Naive thymus-derived CD4-positive, alpha-beta T cell (primary cell): ENCODE results near the gene CREB1. TPM values are rescaled to one million over a fixed set of nuclear protein-coding genes. Genes with fewer than 3 reads are reported as not detected.
A peak's percentile ranks its signal among the peaks of the same experiment; 100 is the strongest.

ENCODE experiments used
- ATAC-seq: fragments of 150-1000 bp; cut with Tn5 transposase; 2 replicates; pipeline ENCODE4 v1.10.0; 2021; ENCODE audit warnings: mild to moderate bottlenecking, moderate library complexity
- CTCF ChIA-PET: fragments of 350-600 bp; sonication (Branson Sonifier 250); formaldehyde crosslinking; loops from one replicate; lab custom pipeline; 2021; ENCODE audit warnings: antibody characterized with exemption; lab: Charles Lee
- POLR2A ChIA-PET: fragments of 350-600 bp; sonication (Branson Sonifier 250); formaldehyde crosslinking; loops from one replicate; lab custom pipeline; 2021; ENCODE audit warnings: antibody characterized with exemption, inconsistent platforms; lab: Charles Lee
- DNase-seq, 9 donors: peaks; one replicate each; pipeline versions ENCODE4 v3.0.0 to v3.0.0-alpha.2; 2020 to 2022; ENCODE audit warnings: mixed read lengths in 1 of 9
- H3K27ac ChIP-seq: one replicate; pipeline ENCODE4 v1.7.0; 2013; ENCODE audit warnings: mild to moderate bottlenecking, low read depth, low read length, moderate library complexity
- H3K27me3 ChIP-seq, 2 donors: one replicate each; pipeline ENCODE4 v1.7.0; 2013; ENCODE audit warnings: low read length in 2 of 2, mild to moderate bottlenecking in 2 of 2, moderate library complexity in 2 of 2; ENCODE audit not compliant: control insufficient read depth in 2 of 2, insufficient read depth in 2 of 2
- H3K36me3 ChIP-seq, 3 experiments: 1 replicate in 2 of 3; 2 replicates in 1 of 3; pipeline ENCODE4 v1.7.0; 2013; ENCODE audit warnings: low read length in 3 of 3, mild to moderate bottlenecking in 3 of 3, moderate library complexity in 1 of 3; ENCODE audit not compliant: insufficient read depth in 3 of 3, control insufficient read depth in 2 of 3
- H3K4me1 ChIP-seq, 2 donors: one replicate each; pipeline ENCODE4 v1.7.0; 2013; ENCODE audit warnings: low read length in 2 of 2, mild to moderate bottlenecking in 2 of 2, moderate library complexity in 1 of 2; ENCODE audit not compliant: control insufficient read depth in 2 of 2, insufficient read depth in 2 of 2
- H3K4me3 ChIP-seq: 2 replicates; pipeline ENCODE4 v1.7.0; 2013; ENCODE audit warnings: mild to moderate bottlenecking, low read length
- H3K9me3 ChIP-seq, 3 experiments: 1 replicate in 2 of 3; 2 replicates in 1 of 3; pipeline ENCODE4 v1.7.0; 2013; ENCODE audit warnings: low read length in 3 of 3; ENCODE audit not compliant: control insufficient read depth in 2 of 3
- H3K27ac Mint-ChIP-seq, 9 donors: one replicate each; pipeline ENCODE4 v1.8.0; 2020 to 2022; ENCODE audit warnings: mixed read lengths in 9 of 9, mild to moderate bottlenecking in 8 of 9, moderate library complexity in 5 of 9, inconsistent platforms in 2 of 9
- H3K27me3 Mint-ChIP-seq, 5 donors: one replicate each; pipeline ENCODE4 v1.8.0; 2021 to 2022; ENCODE audit warnings: mixed read lengths in 5 of 5, mild to moderate bottlenecking in 1 of 5
- H3K36me3 Mint-ChIP-seq, 5 donors: one replicate each; pipeline ENCODE4 v1.8.0; 2020 to 2022; ENCODE audit warnings: mixed read lengths in 5 of 5, mild to moderate bottlenecking in 3 of 5, inconsistent platforms in 1 of 5
- H3K4me1 Mint-ChIP-seq, 7 donors: one replicate each; pipeline ENCODE4 v1.8.0; 2020 to 2022; ENCODE audit warnings: mixed read lengths in 7 of 7, mild to moderate bottlenecking in 3 of 7, inconsistent platforms in 1 of 7
- H3K4me3 Mint-ChIP-seq, 10 donors: one replicate each; pipeline ENCODE4 v1.8.0; 2020 to 2022; ENCODE audit warnings: mild to moderate bottlenecking in 10 of 10, mixed read lengths in 10 of 10, moderate library complexity in 6 of 10, inconsistent platforms in 2 of 10
- H3K9me3 Mint-ChIP-seq, 11 donors: one replicate each; pipeline ENCODE4 v1.8.0; 2020 to 2022; ENCODE audit warnings: mixed read lengths in 11 of 11, mild to moderate bottlenecking in 4 of 11, inconsistent platforms in 1 of 11, moderate library complexity in 1 of 11
- intact Hi-C, 2 donors: fragments of 100-400 bp; cut with micrococcal nuclease; formaldehyde crosslinking; loops; one replicate each; pipeline ENCODE4 v1.15.1; 2023
- polyA plus RNA-seq, 2 donors: library from polyadenylated mRNA; unstranded; fragments of 300-500 nt; fragmentation: Illumina TruSeq; gene quantifications; one replicate each; pipeline ENCODE4 v1.2.3, GENCODE V29; 2021
- total RNA-seq, 6 experiments: library from RNA in 5 of 6; stranded (reverse) in 5 of 6; gene quantifications; 1 replicate in 5 of 6; 2 replicates in 1 of 6; pipeline ENCODE4 v1.2.3 and lab custom pipeline; 2021 to 2026

The CREB1 gene
- total and polyA plus RNA-seq, 7 experiments from 2014 or later: 71.1 to 141 (median 106) TPM

DNA sequence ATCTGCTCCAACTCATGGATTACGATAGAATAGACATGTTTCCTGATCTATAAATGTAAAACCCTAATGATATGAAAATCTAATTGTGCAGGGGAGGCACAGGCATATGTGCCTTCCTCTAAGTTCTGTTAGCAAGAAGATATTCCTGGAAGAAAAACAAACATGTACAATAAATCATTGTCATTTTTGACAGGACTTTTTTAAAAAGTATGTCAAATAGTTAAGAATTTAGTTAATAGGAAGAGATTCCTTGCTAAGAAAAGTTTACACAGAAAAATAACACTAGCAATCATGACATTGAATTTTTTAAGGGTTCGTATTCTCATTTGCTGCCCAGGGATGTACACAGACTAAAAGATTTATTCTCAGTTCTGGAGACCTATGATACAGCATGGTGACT, 15.3 kb upstream of the CREB1 start:
- ATAC-seq (no peak), DNase-seq (no peak)
- Histone ChIP-seq H3K27ac (no peak overlapping the region), H3K36me3 (no peaks in the 10 kb centered on the region), H3K4me1 (no peaks in the 10 kb centered on the region), H3K9me3 (no peaks in the 10 kb centered on the region), H3K27me3 (no peaks in the 10 kb centered on the region), H3K4me3 (no peak overlapping the region)
- peaks cover 0 to 20% (median 12%) of the 10 kb centered on the region in 5 donors for H3K36me3 Mint-ChIP-seq
- POLR2A ChIA-PET: no interaction called here
- intact Hi-C loops: loop anchor here (1.0 to 2.0 kb wide), 2 partner anchors 11 to 14 kb away; partner anchors contain the start of gene CREB1 (in 1 of the 2)
- no peak overlapping the region for H3K4me3 Mint-ChIP-seq
- CTCF ChIA-PET: no interaction called here
- peaks cover 0 to 11% (median 0%) of the 10 kb centered on the region in 5 donors for H3K27me3 Mint-ChIP-seq
- H3K27ac Mint-ChIP-seq: no peak overlapping the region
- H3K9me3 Mint-ChIP-seq: peaks cover 0 to 5% (median 0%) of the 10 kb centered on the region in 11 donors
- peaks cover 0 to 20% (median 6%) of the 10 kb centered on the region in 7 donors for H3K4me1 Mint-ChIP-seq

DNA sequence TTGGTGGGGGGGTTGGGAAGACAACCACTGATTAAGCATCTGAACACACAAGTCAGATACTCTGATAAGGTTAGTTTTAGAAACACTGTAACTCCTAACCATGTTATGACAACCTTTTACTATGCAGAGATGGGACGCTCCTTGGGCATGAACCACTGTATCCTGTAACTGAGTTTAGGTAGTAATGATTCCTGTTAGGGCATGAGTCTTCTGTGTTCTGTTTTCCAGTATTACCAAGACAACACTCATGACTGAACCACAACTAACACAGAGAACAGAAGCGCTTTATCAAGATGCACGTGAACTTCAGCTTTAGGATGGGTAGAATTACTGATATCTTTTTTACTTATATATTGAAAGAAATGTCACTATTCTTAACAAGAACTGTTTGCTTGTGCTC, 14.1 kb upstream of the CREB1 start:
- Histone ChIP-seq H3K36me3 (no peaks in the 10 kb centered on the region), H3K4me3 (no peak overlapping the region), H3K4me1 (no peaks in the 10 kb centered on the region), H3K27ac (no peak overlapping the region), H3K27me3 (no peaks in the 10 kb centered on the region), H3K9me3 (no peaks in the 10 kb centered on the region)
- CTCF ChIA-PET: no interaction called here
- peaks cover 0 to 20% (median 12%) of the 10 kb centered on the region in 5 donors for H3K36me3 Mint-ChIP-seq
- H3K4me3 Mint-ChIP-seq: no peak overlapping the region
- ATAC-seq (peak; percentile 76), DNase-seq (peak in 1 of 9 donors; percentile 53)
- POLR2A ChIA-PET: no interaction called here
- peaks cover 0 to 11% (median 0%) of the 10 kb centered on the region in 5 donors for H3K27me3 Mint-ChIP-seq
- peaks cover 0 to 21% (median 6%) of the 10 kb centered on the region in 7 donors for H3K4me1 Mint-ChIP-seq
- peak overlapping the region in 2 of 9 donors; percentile 15 to 68 for H3K27ac Mint-ChIP-seq
- intact Hi-C loops: loop anchor here (1.0 to 2.0 kb wide), 2 partner anchors 10 to 13 kb away; partner anchors contain the start of gene CREB1 (in 1 of the 2)
- peaks cover 0 to 5% (median 0%) of the 10 kb centered on the region in 11 donors for H3K9me3 Mint-ChIP-seq

DNA sequence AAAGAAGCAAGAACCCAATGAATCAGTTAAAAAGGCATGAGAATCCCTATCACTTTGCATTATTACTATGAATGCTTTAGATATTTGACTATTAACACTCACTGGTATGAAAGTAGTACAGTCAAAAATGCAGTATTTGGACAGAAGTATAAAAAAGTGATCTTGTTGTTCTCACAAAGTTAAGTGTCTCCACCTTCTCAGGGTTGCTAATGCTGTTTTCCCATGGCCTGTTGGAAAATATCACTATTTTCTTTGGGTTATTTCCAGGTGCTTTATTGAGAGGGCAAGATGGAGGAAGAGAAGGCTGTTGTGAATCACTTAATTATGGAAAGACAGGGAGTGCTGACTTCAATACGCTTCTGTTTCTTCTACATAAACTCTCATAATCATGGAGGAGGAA, 13.6 kb upstream of the CREB1 start:
- peak overlapping the region in 1 of 9 donors; percentile 41 for H3K27ac Mint-ChIP-seq
- Histone ChIP-seq H3K36me3 (no peaks in the 10 kb centered on the region), H3K9me3 (no peaks in the 10 kb centered on the region), H3K27me3 (no peaks in the 10 kb centered on the region), H3K4me3 (no peak overlapping the region), H3K4me1 (no peaks in the 10 kb centered on the region), H3K27ac (no peak overlapping the region)
- peaks cover 0 to 22% (median 12%) of the 10 kb centered on the region in 5 donors for H3K36me3 Mint-ChIP-seq
- peaks cover 0 to 5% (median 0%) of the 10 kb centered on the region in 11 donors for H3K9me3 Mint-ChIP-seq
- intact Hi-C loops: loop anchor here in 1 of 2 donors (1.0 kb wide), 1 partner anchor 11 kb away; no protein-coding TSS in a partner anchor
- CTCF ChIA-PET: no interaction called here
- H3K4me3 Mint-ChIP-seq: no peak overlapping the region
- POLR2A ChIA-PET: no interaction called here
- DNase-seq (no peak), ATAC-seq (no peak)
- H3K4me1 Mint-ChIP-seq: peaks cover 0 to 22% (median 6%) of the 10 kb centered on the region in 7 donors
- H3K27me3 Mint-ChIP-seq: peaks cover 0 to 11% (median 0%) of the 10 kb centered on the region in 5 donors

DNA sequence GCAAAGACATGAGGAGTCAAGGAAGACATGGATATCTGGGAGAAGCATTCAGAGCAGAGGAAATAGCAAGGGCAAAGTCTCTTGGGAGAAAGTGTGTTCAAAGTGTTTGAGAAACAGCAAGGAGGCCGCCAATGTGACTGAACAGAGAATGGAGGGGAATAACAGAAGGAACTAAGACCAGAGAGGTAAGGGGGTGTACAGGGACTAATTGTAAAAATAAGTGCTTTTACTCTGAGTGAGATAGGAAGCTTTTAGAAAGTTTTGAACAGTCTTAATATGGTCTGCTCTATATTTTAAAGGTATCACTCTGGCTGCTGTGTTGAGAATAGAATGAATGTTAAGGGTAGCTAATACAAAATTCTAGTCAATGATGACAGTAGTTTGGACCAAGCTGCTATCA, 6.8 kb upstream of the CREB1 start:
- Histone ChIP-seq H3K9me3 (no peaks in the 10 kb centered on the region), H3K27me3 (no peaks in the 10 kb centered on the region), H3K4me1 (peaks cover 21 to 28% of the 10 kb centered on the region in 2 donors), H3K36me3 (no peaks in the 10 kb centered on the region), H3K27ac (no peak overlapping the region), H3K4me3 (no peak overlapping the region)
- CTCF ChIA-PET: interaction anchor here (0.8 kb wide), 1 partner anchor 26 kb away, joined by 3 read pairs; no protein-coding TSS in a partner anchor
- Mint-ChIP-seq H3K4me1 (peaks cover 25 to 41% (median 34%) of the 10 kb centered on the region in 7 donors), H3K9me3 (peaks cover 0 to 5% (median 0%) of the 10 kb centered on the region in 11 donors), H3K4me3 (no peak overlapping the region), H3K36me3 (peaks cover 0 to 19% (median 10%) of the 10 kb centered on the region in 5 donors), H3K27me3 (peaks cover 0 to 5% (median 0%) of the 10 kb centered on the region in 5 donors), H3K27ac (no peak overlapping the region)
- no peak for ATAC-seq
- POLR2A ChIA-PET: interaction anchor here (0.6 kb wide), 1 partner anchor 304 kb away, joined by 6 read pairs; no protein-coding TSS in a partner anchor
- intact Hi-C loops: no loop called here
- DNase-seq: no peak

DNA sequence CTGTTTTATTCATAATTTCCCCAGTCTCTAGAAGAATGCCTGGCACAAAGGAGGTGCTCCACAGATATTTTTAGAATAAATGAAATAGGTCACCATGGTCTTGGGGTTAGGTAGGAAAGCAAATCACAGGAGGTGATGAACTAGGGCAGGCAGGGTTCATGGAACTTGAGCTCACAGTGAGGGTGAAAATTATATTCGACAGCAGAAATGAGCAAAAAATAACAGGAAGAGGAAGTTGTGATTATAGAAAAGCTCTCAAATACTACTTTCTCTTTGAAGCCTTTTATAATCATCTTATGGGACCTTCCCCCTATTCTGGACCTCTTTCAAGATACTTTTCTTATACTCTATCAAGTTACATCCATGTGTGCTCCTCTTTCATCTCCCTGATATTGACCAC, 4.5 kb upstream of the CREB1 start:
- intact Hi-C loops: loop anchor here (1.0 to 5.0 kb wide), 9 partner anchors 11 to 1438 kb away; partner anchors contain the start of genes PLEKHM3 (in 2 of the 2), FZD5 (in 1 of the 2) and INO80D (in 1 of the 2)
- ChIA-PET POLR2A (interaction anchor here (0.6 to 3.8 kb wide), 7 partner anchors 8 to 741 kb away, joined by 3 to 22 read pairs (median 4); partner anchors contain the start of genes KLF7, METTL21A and PIKFYVE), CTCF (no interaction called here)
- no peak for ATAC-seq
- Mint-ChIP-seq H3K9me3 (peaks cover 0 to 7% (median 0%) of the 10 kb centered on the region in 11 donors), H3K27me3 (peaks cover 0 to 7% (median 0%) of the 10 kb centered on the region in 5 donors), H3K36me3 (peaks cover 0 to 13% (median 12%) of the 10 kb centered on the region in 5 donors), H3K4me3 (peak overlapping the region; percentile 37 to 79 (median 66)), H3K4me1 (peaks cover 33 to 52% (median 41%) of the 10 kb centered on the region in 7 donors), H3K27ac (peak overlapping the region; percentile 80 to 99 (median 90))
- DNase-seq: peak in 4 of 9 donors; percentile 25 to 38 (median 30)
- Histone ChIP-seq H3K4me3 (peak overlapping the region; percentile 5), H3K36me3 (no peaks in the 10 kb centered on the region), H3K9me3 (no peaks in the 10 kb centered on the region), H3K27me3 (no peaks in the 10 kb centered on the region), H3K4me1 (peaks cover 27 to 33% of the 10 kb centered on the region in 2 donors), H3K27ac (peak overlapping the region; percentile 73)

DNA sequence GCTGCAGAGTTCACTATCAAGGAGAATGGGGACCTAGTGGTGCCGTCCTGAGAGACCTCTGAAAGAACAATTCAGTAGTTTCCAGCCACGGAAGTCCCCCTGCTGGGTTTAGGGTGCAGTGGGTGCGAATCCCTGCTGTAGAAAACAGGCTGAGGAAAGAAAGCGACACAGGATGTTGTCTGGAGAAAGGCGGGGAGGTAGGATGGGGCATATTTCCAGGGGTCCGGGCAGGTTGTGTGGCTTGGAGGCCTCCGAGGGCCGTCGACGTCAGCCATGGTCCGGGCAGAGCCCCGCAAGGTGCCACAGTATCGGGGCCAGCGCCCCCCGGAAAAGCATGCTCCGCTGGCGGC, 807 bp upstream of the CREB1 start:
- peaks cover 46 to 54% of the 10 kb centered on the region in 2 donors for H3K4me1 ChIP-seq
- Mint-ChIP-seq H3K4me1 (peaks cover 43 to 80% (median 64%) of the 10 kb centered on the region in 7 donors), H3K9me3 (peaks cover 0 to 8% (median 0%) of the 10 kb centered on the region in 11 donors), H3K27me3 (peaks cover 0 to 7% (median 0%) of the 10 kb centered on the region in 5 donors), H3K36me3 (peaks cover 0 to 16% (median 10%) of the 10 kb centered on the region in 5 donors), H3K4me3 (peak overlapping the region; percentile 88 to 99 (median 98)), H3K27ac (peak overlapping the region; percentile 98 to 100 (median 99))
- H3K27me3 ChIP-seq: no peaks in the 10 kb centered on the region
- intact Hi-C loops: loop anchor here (1.0 to 5.0 kb wide), 21 partner anchors 14 to 1442 kb away; partner anchors contain the start of genes FASTKD2 (in 2 of the 2), MDH1B (in 2 of the 2), METTL21A (in 2 of the 2) and PIKFYVE (in 2 of the 2)
- DNase-seq (peak in 7 of 9 donors; percentile 55 to 84 (median 62)), ATAC-seq (peak; percentile 10)
- peaks cover 0 to 3% (median 0%) of the 10 kb centered on the region in 3 experiments for H3K36me3 ChIP-seq
- H3K9me3 ChIP-seq: no peaks in the 10 kb centered on the region
- H3K4me3 ChIP-seq: peak overlapping the region; percentile 75
- POLR2A ChIA-PET: no interaction called here
- peak overlapping the region; percentile 100 for H3K27ac ChIP-seq
- CTCF ChIA-PET: interaction anchor here (0.7 kb wide), 1 partner anchor 180 kb away, joined by 5 read pairs; no protein-coding TSS in a partner anchor
